GM12874 (cell line): ENCODE measurements around the gene NDUFB3.

ENCODE experiments used
- CTCF ChIP-seq: IDR thresholded peaks from 2 replicates; pipeline ENCODE4 v1.5.1; 2011; ENCODE audit warnings: low read depth, mild to moderate bottlenecking, control low read depth, low read length, moderate library complexity; ENCODE audit not compliant: insufficient read depth

NDUFB3 gene

GRCh38 chr2:201074996-201075395 is 3.2 kb downstream of the NDUFB3 start:
- TF ChIP-seq CTCF, result no peak

GRCh38 chr2:201084863-201085262 is 13.1 kb downstream of the NDUFB3 start:
- no peak for TF ChIP-seq CTCF

DNA sequence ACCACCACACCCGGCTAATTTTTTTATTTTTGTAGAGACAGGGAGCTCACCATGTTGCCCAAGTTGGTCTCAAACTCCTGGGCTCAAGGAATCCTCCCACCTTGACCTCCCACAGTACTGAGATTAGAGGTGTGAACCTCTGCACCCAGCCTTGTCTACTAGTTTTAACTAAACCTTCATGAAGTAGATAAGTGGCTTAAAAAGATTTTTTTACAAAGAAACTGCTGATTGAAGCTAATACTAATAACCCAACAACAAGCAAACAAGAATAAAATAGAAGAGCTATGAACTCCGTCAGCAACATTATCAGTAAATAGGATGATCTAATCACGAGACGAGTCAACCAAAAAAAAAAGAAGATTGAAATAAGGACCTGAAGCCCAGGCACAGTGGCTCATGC is 18.8 kb downstream of the NDUFB3 start:
- TF ChIP-seq CTCF, result no peak

GRCh38 chr2:201093573-201093972 is 21.8 kb downstream of the NDUFB3 start:
- TF ChIP-seq CTCF, result no peak

- TF ChIP-seq CTCF, result no peak
Observed at GRCh38 chr2:201100497-201100896, 28.7 kb downstream of the NDUFB3 start.

DNA sequence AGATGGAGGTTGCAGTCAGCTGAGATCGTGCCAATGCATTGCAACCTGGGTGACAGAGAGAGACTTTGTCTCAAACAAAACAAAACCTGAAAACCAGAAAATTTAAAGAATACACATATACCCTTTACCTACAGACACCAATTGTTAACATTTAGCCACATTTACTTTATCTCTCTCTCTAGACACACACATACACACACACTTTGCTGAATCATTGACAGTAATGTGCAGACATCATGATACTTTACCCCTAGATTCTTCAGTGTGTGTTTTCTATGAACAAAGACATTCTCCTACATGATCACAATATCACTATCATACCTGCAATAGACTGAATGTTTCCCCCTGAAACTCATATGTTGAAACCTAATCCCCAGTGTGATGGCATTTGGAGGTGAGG is 34.0 kb downstream of the NDUFB3 start:
- TF ChIP-seq CTCF, result no peak

GRCh38 chr2:201107624-201108023 is 35.8 kb downstream of the NDUFB3 start:
- TF ChIP-seq CTCF, result no peak

DNA sequence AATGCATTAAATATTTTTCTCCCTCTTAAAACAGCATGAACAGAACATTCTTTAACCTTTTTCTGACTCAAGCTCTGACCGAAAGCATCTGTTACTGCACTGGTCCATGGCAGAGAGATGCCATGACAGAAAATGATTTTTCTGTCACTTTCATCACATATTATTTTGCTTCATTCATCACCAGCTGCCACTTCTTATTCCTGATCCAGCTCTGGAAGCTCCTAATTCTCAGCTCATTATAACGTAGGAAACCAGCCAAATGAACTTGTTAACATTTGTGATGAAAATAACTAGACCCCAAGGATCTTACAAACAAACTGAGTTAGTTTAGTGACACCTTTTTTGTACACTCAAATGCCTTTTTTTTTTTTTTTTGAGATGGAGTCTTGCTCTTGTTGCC is 36.5 kb downstream of the NDUFB3 start:
- no peak for TF ChIP-seq CTCF
